OCI-LY1 (cell line): Measurements from ENCODE around the gene F2.

Source experiments
- H2AFZ ChIP-seq: fragments of 200-600 bp; sonication (generic), shearing (Covaris generic); 2 replicates; pipeline ENCODE4 v1.6.0; 2014; ENCODE audit warnings: antibody characterized with exemption, mild to moderate bottlenecking, low read length
- H3F3A ChIP-seq: fragments of 200-600 bp; sonication (generic), shearing (Covaris generic); 2 replicates; pipeline ENCODE4 v1.6.0; 2014; ENCODE audit warnings: mild to moderate bottlenecking, antibody characterized with exemption, low read length, moderate library complexity; ENCODE audit not compliant: insufficient read depth
- H3K27ac ChIP-seq: fragments of 200-600 bp; sonication (generic); 2 replicates; pipeline ENCODE4 v1.5.1; 2014; ENCODE audit warnings: low read length, mixed run types, mild to moderate bottlenecking, low read depth; ENCODE audit not compliant: poor library complexity, severe bottlenecking
- H3K27me3 ChIP-seq: fragments of 200-600 bp; sonication (generic); 2 replicates; pipeline ENCODE4 v1.6.0; 2014; ENCODE audit warnings: antibody characterized with exemption, mild to moderate bottlenecking, low read length, moderate library complexity; ENCODE audit not compliant: insufficient read depth
- H3K36me3 ChIP-seq: fragments of 200-600 bp; sonication (generic); 2 replicates; pipeline ENCODE4 v1.6.1; 2014; ENCODE audit warnings: mild to moderate bottlenecking, antibody characterized with exemption, low read length, moderate library complexity, mixed read lengths; ENCODE audit not compliant: insufficient read depth
- H3K4me1 ChIP-seq: fragments of 200-600 bp; sonication (generic); 2 replicates; pipeline ENCODE4 v1.5.1; 2014; ENCODE audit warnings: mild to moderate bottlenecking, low read length, moderate library complexity; ENCODE audit not compliant: insufficient read depth, severe bottlenecking
- H3K4me2 ChIP-seq: fragments of 200-600 bp; sonication (generic), shearing (Covaris generic); 2 replicates; pipeline ENCODE4 v1.6.1; 2014; ENCODE audit warnings: low read length
- H3K4me3 ChIP-seq: fragments of 200-600 bp; sonication (generic); 2 replicates; pipeline ENCODE4 v1.5.1; 2014; ENCODE audit warnings: low read length, low read depth, mild to moderate bottlenecking, mixed read lengths; ENCODE audit not compliant: poor library complexity, severe bottlenecking
- H3K79me2 ChIP-seq: fragments of 200-600 bp; shearing (Covaris generic); 2 replicates; pipeline ENCODE4 v1.6.1; 2016; ENCODE audit warnings: mixed run types, low read length, mixed read lengths; ENCODE audit not compliant: insufficient read depth
- H3K9ac ChIP-seq: fragments of 200-600 bp; sonication (generic), shearing (Covaris generic); 2 replicates; pipeline ENCODE4 v1.6.1; 2014; ENCODE audit warnings: mild to moderate bottlenecking, low read length, mixed read lengths
- H3K9me2 ChIP-seq: fragments of 200-600 bp; sonication (generic), shearing (Covaris generic); 2 replicates; pipeline ENCODE4 v1.6.1; 2014; ENCODE audit warnings: low read depth, mild to moderate bottlenecking, low read length, mixed read lengths
- H3K9me3 ChIP-seq: fragments of 200-600 bp; shearing (Covaris generic); 2 replicates; pipeline ENCODE4 v1.6.1; 2014; ENCODE audit warnings: low read length, mixed read lengths
- H4K20me1 ChIP-seq: fragments of 200-600 bp; sonication (generic), shearing (Covaris generic); 2 replicates; pipeline ENCODE4 v1.6.0; 2016; ENCODE audit warnings: mild to moderate bottlenecking, low read length; ENCODE audit not compliant: insufficient read depth
- EZH2 ChIP-seq: fragments of 200-600 bp; sonication (generic), shearing (Covaris generic); IDR thresholded peaks from 2 replicates; pipeline ENCODE4 v1.8.0; 2017; ENCODE audit warnings: borderline replicate concordance, mixed run types, mild to moderate bottlenecking, antibody characterized with exemption, low read length, moderate library complexity, mixed read lengths
- TF ChIP-seq, protein P1 (sequence below): fragments of 200-600 bp; sonication (generic), shearing (Covaris generic); IDR thresholded peaks from 2 replicates; pipeline ENCODE4 v1.5.1; 2017; ENCODE audit warnings: mild to moderate bottlenecking, antibody characterized with exemption, low read length, moderate library complexity, mixed read lengths

F2 gene

GRCh38 chr11:46728659-46729040, 9.6 kb downstream of the F2 start:
- peaks cover 6% of the 10 kb centered on the region for H3K4me1 ChIP-seq
- no peaks in the 10 kb centered on the region for H3F3A ChIP-seq
- TF ChIP-seq EZH2, result no peak
- TF ChIP-seq, protein P1, sequence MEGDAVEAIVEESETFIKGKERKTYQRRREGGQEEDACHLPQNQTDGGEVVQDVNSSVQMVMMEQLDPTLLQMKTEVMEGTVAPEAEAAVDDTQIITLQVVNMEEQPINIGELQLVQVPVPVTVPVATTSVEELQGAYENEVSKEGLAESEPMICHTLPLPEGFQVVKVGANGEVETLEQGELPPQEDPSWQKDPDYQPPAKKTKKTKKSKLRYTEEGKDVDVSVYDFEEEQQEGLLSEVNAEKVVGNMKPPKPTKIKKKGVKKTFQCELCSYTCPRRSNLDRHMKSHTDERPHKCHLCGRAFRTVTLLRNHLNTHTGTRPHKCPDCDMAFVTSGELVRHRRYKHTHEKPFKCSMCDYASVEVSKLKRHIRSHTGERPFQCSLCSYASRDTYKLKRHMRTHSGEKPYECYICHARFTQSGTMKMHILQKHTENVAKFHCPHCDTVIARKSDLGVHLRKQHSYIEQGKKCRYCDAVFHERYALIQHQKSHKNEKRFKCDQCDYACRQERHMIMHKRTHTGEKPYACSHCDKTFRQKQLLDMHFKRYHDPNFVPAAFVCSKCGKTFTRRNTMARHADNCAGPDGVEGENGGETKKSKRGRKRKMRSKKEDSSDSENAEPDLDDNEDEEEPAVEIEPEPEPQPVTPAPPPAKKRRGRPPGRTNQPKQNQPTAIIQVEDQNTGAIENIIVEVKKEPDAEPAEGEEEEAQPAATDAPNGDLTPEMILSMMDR, result no peak
- H3K4me2 ChIP-seq, result no peak overlapping the region
- H3K9me3 ChIP-seq, result no peaks in the 10 kb centered on the region
- no peak overlapping the region for H3K27ac ChIP-seq
- H3K27me3 ChIP-seq, result no peaks in the 10 kb centered on the region
- H3K9me2 ChIP-seq, result no peaks in the 10 kb centered on the region
- H3K9ac ChIP-seq, result no peak overlapping the region
- H3K36me3 ChIP-seq, result no peaks in the 10 kb centered on the region
- H3K79me2 ChIP-seq, result no peaks in the 10 kb centered on the region
- H3K4me3 ChIP-seq, result no peak overlapping the region
- no peaks in the 10 kb centered on the region for H4K20me1 ChIP-seq
- H2AFZ ChIP-seq, result no peak overlapping the region

- H3K4me1 ChIP-seq, result no peaks in the 10 kb centered on the region
- no peaks in the 10 kb centered on the region for H3K36me3 ChIP-seq
- no peak for TF ChIP-seq EZH2
- TF ChIP-seq, protein P1, result no peak
- no peaks in the 10 kb centered on the region for H3K9me3 ChIP-seq
- no peak overlapping the region for H3K27ac ChIP-seq
- no peak overlapping the region for H3K4me3 ChIP-seq
- H3K9me2 ChIP-seq, result no peaks in the 10 kb centered on the region
- no peaks in the 10 kb centered on the region for H3K79me2 ChIP-seq
- H4K20me1 ChIP-seq, result no peaks in the 10 kb centered on the region
- no peak overlapping the region for H2AFZ ChIP-seq
- H3K4me2 ChIP-seq, result no peak overlapping the region
- no peaks in the 10 kb centered on the region for H3K27me3 ChIP-seq
- no peaks in the 10 kb centered on the region for H3F3A ChIP-seq
- no peak overlapping the region for H3K9ac ChIP-seq
These were observed 10.4 kb downstream of the F2 start for GRCh38 chr11:46729110-46730027.

DNA sequence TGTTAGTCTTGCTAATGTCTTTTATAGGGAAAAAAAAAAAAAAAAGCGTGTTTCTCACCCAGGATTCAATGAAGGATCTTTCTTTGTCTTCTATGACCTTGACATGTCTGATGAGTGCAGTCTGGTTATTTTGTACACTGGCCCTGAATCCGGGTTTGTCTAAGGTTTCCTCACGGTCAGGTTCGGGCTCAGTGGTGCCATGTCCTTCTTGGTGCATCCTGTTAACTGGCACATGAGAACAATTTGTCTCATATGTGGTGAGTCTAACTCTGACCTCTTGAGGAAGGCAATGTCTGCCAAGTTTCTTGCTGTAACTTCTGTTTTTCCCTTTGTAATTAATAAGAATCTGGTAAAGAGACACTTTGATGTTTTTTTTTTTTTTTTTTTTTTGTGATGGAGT, 12.5 kb downstream of the F2 start:
- Histone ChIP-seq H3K9ac (no peak overlapping the region), H3K9me2 (no peaks in the 10 kb centered on the region), H3K9me3 (no peaks in the 10 kb centered on the region), H3K27ac (no peak overlapping the region), H3F3A (no peaks in the 10 kb centered on the region), H4K20me1 (no peaks in the 10 kb centered on the region), H3K79me2 (no peaks in the 10 kb centered on the region), H2AFZ (no peak overlapping the region), H3K4me1 (no peaks in the 10 kb centered on the region), H3K36me3 (no peaks in the 10 kb centered on the region), H3K27me3 (no peaks in the 10 kb centered on the region), H3K4me3 (no peak overlapping the region), H3K4me2 (no peak overlapping the region)
- TF ChIP-seq, protein P1, result no peak
- TF ChIP-seq EZH2, result no peak
